DMS53 treated with DMSO at 0.1 percent for 48 hours (cell line): ENCODE data around the gene HIC2.
"Not testable (repeated sequence)": the region's sequence is repeated elsewhere in the genome, so short reads cannot be mapped to it uniquely, and the experiment has no call there.

ENCODE experiments used
- DNase-seq: peaks from one replicate; lab custom pipeline; 2025; ENCODE audit not compliant: unreplicated experiment; lab: John Stamatoyannopoulos, UW

The HIC2 gene

DNA sequence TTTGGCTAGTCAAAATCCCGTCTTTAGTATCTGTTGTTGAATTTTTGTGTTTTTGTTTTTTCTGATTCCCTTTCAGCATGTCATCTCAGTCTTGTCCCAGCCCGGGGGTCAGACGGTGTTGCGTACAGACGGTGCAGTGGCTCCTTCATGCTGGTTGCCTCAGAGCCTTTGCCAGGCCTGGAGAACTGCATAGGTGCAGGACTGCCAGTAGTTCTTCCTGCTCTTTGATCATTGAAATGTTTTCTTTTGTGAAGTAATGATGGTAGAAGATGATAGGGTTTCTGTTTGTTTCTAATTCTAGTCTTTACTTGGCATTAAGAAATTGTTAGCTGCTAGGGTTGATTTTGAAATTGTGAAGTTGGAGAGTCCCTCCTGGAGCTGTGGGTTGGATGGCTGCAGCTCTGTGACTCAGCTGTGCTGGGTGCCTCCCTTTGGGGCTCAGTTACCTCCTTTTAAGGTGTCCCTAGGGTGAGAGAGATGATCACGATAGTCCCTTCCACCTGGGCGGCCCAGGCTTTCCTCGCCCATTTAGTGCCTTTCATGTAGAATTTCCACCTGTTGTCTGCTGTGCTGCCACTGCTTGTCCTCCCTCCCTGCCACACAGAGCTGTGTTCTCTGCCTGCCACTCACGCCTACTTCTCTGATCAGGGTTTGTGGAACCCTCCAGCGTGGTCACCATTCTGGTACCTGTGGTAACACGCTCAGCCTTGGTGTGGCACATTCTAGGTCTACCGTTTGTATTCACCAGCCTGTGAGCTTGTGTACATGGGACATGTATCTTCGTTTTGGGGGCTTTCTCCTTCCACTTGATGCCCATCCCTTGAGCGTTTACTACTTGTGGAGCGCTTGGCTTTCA lies 17.4 kb downstream of the HIC2 start:
- DNase-seq = not testable (repeated sequence)

GRCh38 chr22:21435998-21436810 lies 19.0 kb downstream of the HIC2 start:
- not testable (repeated sequence) for DNase-seq

GRCh38 chr22:21438013-21438412 lies 20.8 kb downstream of the HIC2 start:
- not testable (repeated sequence) for DNase-seq

GRCh38 chr22:21440018-21440636 lies 23.0 kb downstream of the HIC2 start:
- DNase-seq = not testable (repeated sequence)

DNA sequence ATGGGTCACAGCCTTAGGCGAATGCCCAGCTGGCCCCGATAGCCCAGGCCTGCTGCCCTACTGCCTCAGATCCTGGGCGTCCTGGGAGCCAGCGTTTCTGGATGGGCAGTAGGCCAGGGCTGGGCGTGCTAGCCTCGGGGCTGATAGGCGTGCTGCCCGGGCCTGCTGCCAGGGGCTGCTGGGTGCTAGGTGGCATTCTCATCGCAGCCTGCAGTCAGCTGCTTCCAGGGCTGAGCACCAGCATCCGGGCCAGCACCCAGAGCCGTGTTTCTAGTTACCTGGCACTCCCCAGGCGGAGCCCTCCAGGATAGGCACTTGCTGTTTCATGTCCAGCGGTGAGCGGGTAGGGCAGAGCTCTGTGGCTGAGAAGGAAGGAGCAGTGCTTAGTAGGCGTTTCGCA lies 23.5 kb downstream of the HIC2 start:
- DNase-seq = not testable (repeated sequence)

GRCh38 chr22:21441170-21441569 lies 24.0 kb downstream of the HIC2 start:
- DNase-seq = not testable (repeated sequence)

GRCh38 chr22:21442123-21442522 lies 25.0 kb downstream of the HIC2 start:
- not testable (repeated sequence) for DNase-seq

GRCh38 chr22:21442646-21443045 lies 25.5 kb downstream of the HIC2 start:
- DNase-seq = not testable (repeated sequence)

DNA sequence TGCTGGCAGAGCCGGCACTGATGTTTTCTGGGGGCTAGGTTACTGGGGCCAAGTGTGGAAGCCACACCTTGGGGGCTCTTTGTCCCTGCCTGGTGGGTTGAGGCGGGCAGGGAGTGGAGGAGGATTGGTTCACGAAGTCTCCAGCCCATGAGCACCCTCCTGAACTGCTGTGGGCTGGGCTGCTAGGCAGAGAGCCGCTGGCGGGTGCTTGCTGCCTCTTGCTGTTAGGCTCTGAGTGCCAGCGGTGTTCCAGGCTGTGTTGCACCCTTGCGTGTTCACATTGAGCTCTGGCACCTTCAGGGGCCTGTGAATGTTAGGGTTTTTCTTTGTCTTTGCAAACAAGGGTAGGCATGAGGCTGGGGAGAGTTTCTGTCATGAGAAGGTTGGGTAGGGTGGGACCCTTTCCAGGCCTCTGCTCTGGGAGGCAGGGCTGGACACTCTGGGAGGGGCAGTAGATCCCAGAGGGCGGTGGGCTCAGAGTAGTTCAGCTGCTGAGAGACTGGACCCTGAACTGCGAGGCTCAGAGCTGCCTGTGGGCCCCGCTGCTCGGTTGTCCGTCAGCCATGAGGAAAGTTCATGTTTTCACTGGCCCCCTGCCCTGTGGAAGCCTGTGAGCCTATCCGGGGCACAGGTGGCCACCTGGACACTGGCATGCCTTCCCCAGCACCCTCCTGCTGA lies 26.0 kb downstream of the HIC2 start:
- DNase-seq = no peak

DNA sequence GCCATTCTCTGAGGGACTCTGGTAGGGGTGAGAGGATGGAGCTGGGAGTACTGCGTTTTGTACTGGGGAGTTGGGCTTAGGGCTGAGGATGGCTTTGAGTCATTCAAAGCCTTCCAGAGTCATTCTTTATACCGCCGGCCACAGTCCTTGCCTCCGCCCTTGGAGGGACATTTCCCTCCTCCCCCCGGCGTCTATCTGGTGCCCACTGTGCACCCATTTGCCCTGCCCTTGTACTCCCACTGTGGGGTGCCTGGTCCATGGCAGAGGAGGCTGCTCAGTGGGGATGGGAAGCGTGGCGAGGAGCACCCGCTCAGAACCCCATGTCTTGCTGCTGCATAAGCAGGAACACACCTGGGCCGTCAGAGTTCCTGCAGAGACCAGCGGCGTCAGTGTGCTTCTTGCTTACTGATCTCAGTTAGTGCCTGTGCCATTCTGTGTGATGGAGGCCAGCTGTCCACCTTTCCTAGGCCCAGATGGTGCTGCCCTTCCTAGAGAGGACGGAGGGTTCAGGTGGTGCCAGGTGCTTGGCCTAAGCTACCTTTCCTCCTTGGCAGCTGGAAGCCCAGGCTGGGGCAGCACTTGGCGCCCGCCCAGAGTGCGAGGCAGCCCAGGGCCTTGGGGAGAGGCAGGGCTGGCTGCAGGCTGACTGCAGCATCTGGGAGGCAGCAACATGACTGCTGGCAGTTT lies 26.7 kb downstream of the HIC2 start:
- DNase-seq = no peak

- no peak for DNase-seq
Measured at GRCh38 chr22:21444701-21445436, 27.7 kb downstream of the HIC2 start.

- DNase-seq = no peak
Measured at GRCh38 chr22:21445437-21446127, 28.4 kb downstream of the HIC2 start.

DNA sequence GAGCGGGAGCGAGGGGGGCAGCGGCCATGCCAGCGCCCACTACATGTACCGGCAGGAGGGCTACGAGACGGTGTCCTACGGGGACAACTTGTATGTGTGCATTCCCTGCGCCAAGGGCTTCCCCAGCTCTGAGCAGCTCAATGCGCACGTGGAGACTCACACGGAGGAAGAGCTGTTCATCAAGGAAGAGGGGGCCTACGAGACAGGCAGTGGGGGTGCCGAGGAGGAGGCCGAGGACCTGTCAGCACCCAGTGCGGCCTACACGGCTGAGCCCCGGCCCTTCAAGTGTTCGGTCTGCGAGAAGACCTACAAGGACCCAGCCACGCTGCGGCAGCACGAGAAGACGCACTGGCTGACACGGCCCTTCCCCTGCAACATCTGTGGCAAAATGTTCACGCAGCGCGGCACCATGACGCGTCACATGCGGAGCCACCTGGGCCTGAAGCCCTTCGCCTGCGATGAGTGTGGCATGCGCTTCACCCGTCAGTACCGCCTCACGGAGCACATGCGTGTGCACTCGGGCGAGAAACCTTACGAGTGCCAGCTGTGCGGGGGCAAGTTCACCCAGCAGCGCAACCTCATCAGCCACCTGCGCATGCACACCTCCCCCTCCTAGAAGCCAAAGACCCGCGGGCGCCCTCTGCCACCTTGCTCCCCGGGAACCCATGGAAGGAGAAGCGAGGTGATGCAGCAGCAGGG lies 29.1 kb downstream of the HIC2 start:
- no peak for DNase-seq

- DNase-seq = no peak
Measured at GRCh38 chr22:21446827-21447690, 29.9 kb downstream of the HIC2 start.

DNA sequence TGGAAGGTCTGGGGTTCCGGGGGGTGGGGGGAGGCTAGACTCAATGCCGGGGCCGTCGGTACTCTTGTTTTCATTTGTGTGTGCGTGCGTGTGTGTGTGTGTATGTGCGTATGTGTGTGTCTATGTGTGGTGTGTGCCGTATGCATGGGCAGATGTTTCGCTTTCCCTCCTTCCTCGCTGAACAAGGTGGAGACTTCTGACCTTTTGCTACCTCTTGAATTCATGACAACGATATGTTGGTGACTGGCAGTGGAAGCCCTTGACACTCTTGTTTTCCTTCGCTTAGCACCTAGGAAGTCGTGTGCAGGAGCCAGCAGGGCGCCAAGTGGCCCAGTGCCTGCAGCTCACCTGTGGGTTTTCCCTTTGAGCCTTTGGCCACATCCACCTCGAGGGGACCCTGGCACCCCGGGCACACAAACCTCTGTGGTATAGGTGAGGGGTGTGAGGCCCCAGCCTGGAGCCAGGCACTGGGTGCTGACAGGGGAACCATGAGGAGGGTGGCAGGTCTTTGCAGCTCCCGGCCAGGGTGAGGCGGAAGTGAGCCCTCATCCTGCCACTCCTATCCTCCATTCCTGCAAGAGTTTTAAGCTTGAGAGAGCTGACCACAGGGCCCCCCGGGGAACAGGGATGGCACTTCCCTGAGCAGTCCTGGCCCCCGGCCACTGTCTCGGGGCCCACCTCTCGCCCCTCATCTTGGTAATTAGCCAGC lies 30.7 kb downstream of the HIC2 start:
- DNase-seq = no peak

- DNase-seq = no peak
Measured at GRCh38 chr22:21448627-21449416, 31.7 kb downstream of the HIC2 start.
